HuH-7 (cell line): ENCODE data around the gene PLIN3.
"Not testable (repeated sequence)": the region's sequence is repeated elsewhere in the genome, so short reads cannot be mapped to it uniquely, and the experiment has no call there.

Experiments used
- DNase-seq: peaks from one replicate; pipeline ENCODE4 v3.0.0; 2011; ENCODE audit warnings: low spot score

Gene PLIN3

GRCh38 chr19:4867534-4868285 is at the start of gene PLIN3:
Gene PLIN3 (minus strand): TSS chr19:4867667. CDS start chr19:4861394, 6,273 bp downstream.
- DNase-seq, result peak; percentile 97

GRCh38 chr19:4916292-4917082 is 49.0 kb upstream of the PLIN3 start:
- no peak for DNase-seq

GRCh38 chr19:4914736-4915501 is 47.5 kb upstream of the PLIN3 start:
- DNase-seq, result no peak

GRCh38 chr19:4913996-4914735 is 46.7 kb upstream of the PLIN3 start:
- no peak for DNase-seq

- peak; percentile 43 for DNase-seq
Measured at GRCh38 chr19:4911786-4912672, 44.6 kb upstream of the PLIN3 start.

- DNase-seq, result no peak
Measured at GRCh38 chr19:4911314-4911713, 43.8 kb upstream of the PLIN3 start.

GRCh38 chr19:4910594-4911281 is 43.3 kb upstream of the PLIN3 start:
- no peak for DNase-seq

- peak; percentile 96 for DNase-seq
Measured at GRCh38 chr19:4909897-4910593, 42.6 kb upstream of the PLIN3 start.

GRCh38 chr19:4909156-4909896 is 41.9 kb upstream of the PLIN3 start, which contains the start of gene UHRF1:
Gene UHRF1 (plus strand): TSS chr19:4909501. CDS start chr19:4910886, 1,385 bp downstream.
- peak; percentile 67 for DNase-seq

- DNase-seq, result no peak
Measured at GRCh38 chr19:4908781-4909155, 41.3 kb upstream of the PLIN3 start.

GRCh38 chr19:4908360-4908759 is 40.9 kb upstream of the PLIN3 start:
- DNase-seq, result no peak

- DNase-seq, result no peak
Measured at GRCh38 chr19:4906963-4907362, 39.5 kb upstream of the PLIN3 start.

GRCh38 chr19:4904481-4904880 is 37.0 kb upstream of the PLIN3 start:
- no peak for DNase-seq

- DNase-seq, result no peak
Measured at GRCh38 chr19:4902796-4903195, 35.3 kb upstream of the PLIN3 start, which contains the start of gene ARRDC5. Gene ARRDC5 (minus strand): TSS chr19:4902896. CDS start chr19:4902825, 71 bp downstream.

GRCh38 chr19:4900879-4901278 is 33.4 kb upstream of the PLIN3 start:
- DNase-seq, result not testable (repeated sequence)

GRCh38 chr19:4897146-4897545 is 29.7 kb upstream of the PLIN3 start:
- DNase-seq, result no peak

GRCh38 chr19:4896372-4896771 is 28.9 kb upstream of the PLIN3 start:
- DNase-seq, result no peak

GRCh38 chr19:4892962-4893361 is 25.5 kb upstream of the PLIN3 start:
- not testable (repeated sequence) for DNase-seq

GRCh38 chr19:4891066-4891465 is 23.6 kb upstream of the PLIN3 start:
- no peak for DNase-seq
